Activated CD4-positive, alpha-beta memory T cell treated with anti-CD3 and anti-CD28 coated beads for 36 hours (primary cell): ENCODE results near the gene MSANTD1. TPM values are rescaled to one million over a fixed set of nuclear protein-coding genes. Genes with fewer than 3 reads are reported as not detected.

Experiments
- CTCF ChIA-PET: fragments of 350-600 bp; sonication (Branson Sonifier 250); formaldehyde crosslinking; loops from one replicate; lab custom pipeline; 2021; ENCODE audit warnings: antibody characterized with exemption, inconsistent platforms; lab: Charles Lee
- POLR2A ChIA-PET: fragments of 350-600 bp; sonication (Branson Sonifier 250); formaldehyde crosslinking; loops from one replicate; lab custom pipeline; 2021; ENCODE audit warnings: antibody characterized with exemption; lab: Charles Lee
- DNase-seq: peaks from one replicate; pipeline ENCODE4 v3.0.0-alpha.2; 2020
- H3K27ac Mint-ChIP-seq: one replicate; pipeline ENCODE4 v1.8.0; 2021; ENCODE audit warnings: mixed read lengths
- H3K27me3 Mint-ChIP-seq: one replicate; pipeline ENCODE4 v1.8.0; 2021; ENCODE audit warnings: mixed read lengths
- H3K36me3 Mint-ChIP-seq: one replicate; pipeline ENCODE4 v1.8.0; 2021; ENCODE audit warnings: mixed read lengths
- H3K4me1 Mint-ChIP-seq: one replicate; pipeline ENCODE4 v1.8.0; 2021; ENCODE audit warnings: low read depth, mixed read lengths
- H3K4me3 Mint-ChIP-seq: one replicate; pipeline ENCODE4 v1.8.0; 2021; ENCODE audit warnings: mild to moderate bottlenecking, mixed read lengths
- H3K9me3 Mint-ChIP-seq: one replicate; pipeline ENCODE4 v1.8.0; 2021; ENCODE audit warnings: mixed read lengths
- intact Hi-C: fragments of 100-400 bp; cut with micrococcal nuclease; formaldehyde crosslinking; loops from one replicate; pipeline ENCODE4 v1.15.1; 2023
- total RNA-seq, 2 experiments: library from RNA; stranded (reverse); gene quantifications; one replicate each; pipeline ENCODE4 v1.2.3, GENCODE V29; 2021

The MSANTD1 gene
- total RNA-seq, 2 experiments from 2014 or later = 0.39 to 0.45 TPM

- H3K9me3 Mint-ChIP-seq = no peaks in the 10 kb centered on the region
- no peak overlapping the region for H3K27ac Mint-ChIP-seq
- POLR2A ChIA-PET = no interaction called here
- no peak overlapping the region for H3K4me3 Mint-ChIP-seq
- peak; percentile 2 for DNase-seq
- no peaks in the 10 kb centered on the region for H3K4me1 Mint-ChIP-seq
- H3K27me3 Mint-ChIP-seq = no peaks in the 10 kb centered on the region
- no peaks in the 10 kb centered on the region for H3K36me3 Mint-ChIP-seq
- intact Hi-C loops = no loop called here
- CTCF ChIA-PET = no interaction called here
Measured at GRCh38 chr4:3255611-3256186, 6.7 kb downstream of the MSANTD1 start.

GRCh38 chr4:3256230-3257102 lies 7.5 kb downstream of the MSANTD1 start:
- no peaks in the 10 kb centered on the region for H3K9me3 Mint-ChIP-seq
- no peak overlapping the region for H3K27ac Mint-ChIP-seq
- H3K4me1 Mint-ChIP-seq = no peaks in the 10 kb centered on the region
- ChIA-PET CTCF (no interaction called here), POLR2A (no interaction called here)
- intact Hi-C loops = no loop called here
- no peaks in the 10 kb centered on the region for H3K27me3 Mint-ChIP-seq
- H3K36me3 Mint-ChIP-seq = no peaks in the 10 kb centered on the region
- H3K4me3 Mint-ChIP-seq = no peak overlapping the region
- peak; percentile 2 for DNase-seq

- no peaks in the 10 kb centered on the region for H3K9me3 Mint-ChIP-seq
- no peaks in the 10 kb centered on the region for H3K4me1 Mint-ChIP-seq
- intact Hi-C loops = no loop called here
- H3K36me3 Mint-ChIP-seq = no peaks in the 10 kb centered on the region
- H3K27ac Mint-ChIP-seq = no peak overlapping the region
- H3K27me3 Mint-ChIP-seq = no peaks in the 10 kb centered on the region
- CTCF ChIA-PET = interaction anchor here (1.0 kb wide), 1 partner anchor 184 kb away, joined by 3 read pairs; no protein-coding TSS in a partner anchor
- H3K4me3 Mint-ChIP-seq = no peak overlapping the region
- POLR2A ChIA-PET = no interaction called here
- no peak for DNase-seq
Measured at GRCh38 chr4:3257103-3257555, 8.2 kb downstream of the MSANTD1 start.

- Mint-ChIP-seq H3K27ac (no peak overlapping the region), H3K4me1 (no peaks in the 10 kb centered on the region), H3K36me3 (no peaks in the 10 kb centered on the region), H3K27me3 (no peaks in the 10 kb centered on the region), H3K4me3 (no peak overlapping the region), H3K9me3 (no peaks in the 10 kb centered on the region)
- DNase-seq = no peak
- ChIA-PET POLR2A (no interaction called here), CTCF (interaction anchor here (1.0 kb wide), 1 partner anchor 183 kb away, joined by 3 read pairs; no protein-coding TSS in a partner anchor)
- intact Hi-C loops = no loop called here
Measured at GRCh38 chr4:3257556-3258482, 8.9 kb downstream of the MSANTD1 start.

- DNase-seq = no peak
- ChIA-PET CTCF (no interaction called here), POLR2A (no interaction called here)
- intact Hi-C loops = no loop called here
- Mint-ChIP-seq H3K27me3 (no peaks in the 10 kb centered on the region), H3K9me3 (no peaks in the 10 kb centered on the region), H3K36me3 (no peaks in the 10 kb centered on the region), H3K27ac (no peak overlapping the region), H3K4me3 (no peak overlapping the region), H3K4me1 (no peaks in the 10 kb centered on the region)
Measured at GRCh38 chr4:3261411-3262207, 12.7 kb downstream of the MSANTD1 start.

- Mint-ChIP-seq H3K36me3 (no peaks in the 10 kb centered on the region), H3K4me1 (no peaks in the 10 kb centered on the region), H3K27me3 (no peaks in the 10 kb centered on the region), H3K27ac (no peak overlapping the region), H3K9me3 (no peaks in the 10 kb centered on the region), H3K4me3 (no peak overlapping the region)
- CTCF ChIA-PET = no interaction called here
- POLR2A ChIA-PET = no interaction called here
- intact Hi-C loops = no loop called here
- DNase-seq = no peak
Measured at GRCh38 chr4:3262208-3263052, 13.5 kb downstream of the MSANTD1 start.

- H3K4me3 Mint-ChIP-seq = no peak overlapping the region
- no peaks in the 10 kb centered on the region for H3K36me3 Mint-ChIP-seq
- no peak for DNase-seq
- H3K27me3 Mint-ChIP-seq = no peaks in the 10 kb centered on the region
- H3K4me1 Mint-ChIP-seq = no peaks in the 10 kb centered on the region
- H3K9me3 Mint-ChIP-seq = no peaks in the 10 kb centered on the region
- intact Hi-C loops = no loop called here
- ChIA-PET CTCF (no interaction called here), POLR2A (no interaction called here)
- H3K27ac Mint-ChIP-seq = no peak overlapping the region
Measured at GRCh38 chr4:3263053-3263875, 14.3 kb downstream of the MSANTD1 start.

- Mint-ChIP-seq H3K4me1 (no peaks in the 10 kb centered on the region), H3K36me3 (no peaks in the 10 kb centered on the region), H3K27ac (no peak overlapping the region), H3K9me3 (no peaks in the 10 kb centered on the region), H3K4me3 (no peak overlapping the region), H3K27me3 (no peaks in the 10 kb centered on the region)
- DNase-seq = no peak
- CTCF ChIA-PET = no interaction called here
- intact Hi-C loops = no loop called here
- POLR2A ChIA-PET = no interaction called here
Measured at GRCh38 chr4:3263876-3264193, 14.9 kb downstream of the MSANTD1 start.

GRCh38 chr4:3266076-3266475 lies 17.1 kb downstream of the MSANTD1 start:
- Mint-ChIP-seq H3K9me3 (no peaks in the 10 kb centered on the region), H3K36me3 (no peaks in the 10 kb centered on the region), H3K4me3 (no peak overlapping the region), H3K4me1 (no peaks in the 10 kb centered on the region), H3K27ac (no peak overlapping the region), H3K27me3 (no peaks in the 10 kb centered on the region)
- DNase-seq = no peak
- ChIA-PET CTCF (no interaction called here), POLR2A (no interaction called here)
- intact Hi-C loops = no loop called here

GRCh38 chr4:3267576-3268394 lies 18.8 kb downstream of the MSANTD1 start:
- H3K27ac Mint-ChIP-seq = no peak overlapping the region
- intact Hi-C loops = no loop called here
- POLR2A ChIA-PET = no interaction called here
- H3K27me3 Mint-ChIP-seq = no peaks in the 10 kb centered on the region
- no peaks in the 10 kb centered on the region for H3K4me1 Mint-ChIP-seq
- H3K9me3 Mint-ChIP-seq = no peaks in the 10 kb centered on the region
- no peak overlapping the region for H3K4me3 Mint-ChIP-seq
- DNase-seq = no peak
- no peaks in the 10 kb centered on the region for H3K36me3 Mint-ChIP-seq
- CTCF ChIA-PET = no interaction called here
